Psoas muscle (tissue), 8 donors: ENCODE measurements around the gene RDH8. TPM values are rescaled to one million over a fixed set of nuclear protein-coding genes. Genes with fewer than 3 reads are reported as not detected.

Source experiments
- ATAC-seq, 4 donors: fragments of 200-7000 bp; cut with Tn5 transposase; one replicate each; pipeline ENCODE4 v1.9.1; 2020; ENCODE audit warnings: moderate library complexity in 3 of 4, mild to moderate bottlenecking in 2 of 4
- DNase-seq, 2 donors: peaks; one replicate each; pipeline ENCODE4 v3.0.0-alpha.2; 2020
- H3K27ac ChIP-seq: fragments of 200-600 bp; one replicate; pipeline ENCODE4 v1.8.0; 2022
- H3K27me3 ChIP-seq, 3 donors: fragments of 200-600 bp in 1 of 3; one replicate each; pipeline versions ENCODE4 v1.6.1 to v1.8.0; 2013 to 2022; ENCODE audit warnings: low read length in 2 of 3, mild to moderate bottlenecking in 2 of 3, moderate library complexity in 1 of 3; ENCODE audit not compliant: insufficient read depth in 3 of 3
- H3K36me3 ChIP-seq, 2 donors: fragments of 200-600 bp in 1 of 2; one replicate each; pipeline versions ENCODE4 v1.6.1 to v1.8.0; 2013 to 2022; ENCODE audit warnings: low read depth in 1 of 2, mild to moderate bottlenecking in 1 of 2, moderate library complexity in 1 of 2; ENCODE audit not compliant: insufficient read depth in 1 of 2
- H3K4me1 ChIP-seq: fragments of 200-600 bp; one replicate; pipeline ENCODE4 v1.8.0; 2022
- H3K4me3 ChIP-seq: fragments of 200-600 bp; one replicate; pipeline ENCODE4 v1.8.0; 2022; ENCODE audit warnings: mild to moderate bottlenecking
- H3K9me3 ChIP-seq: fragments of 200-600 bp; one replicate; pipeline ENCODE4 v1.8.0; 2022
- CTCF ChIP-seq: fragments of 200-600 bp; IDR thresholded peaks from one replicate; pipeline ENCODE4 v1.8.0; 2022; ENCODE audit warnings: antibody characterized with exemption
- WGBS, 3 donors: extraction: QIAGEN DNeasy Blood & Tissue Kit; methylation state at CpG; one replicate each; pipeline versions ENCODE4 v1.1.6 to v1.1.7; 2013; 5-methylcytosine and 5-hydroxymethylcytosine counted together
- intact Hi-C, 2 donors: fragments of 100-400 bp; cut with DNase I; formaldehyde crosslinking; loops; one replicate each; pipeline versions ENCODE4 v1.11.0 to v1.14.2; 2022
- polyA plus RNA-seq, 3 donors: library from polyadenylated mRNA; stranded (reverse); fragments of 200-250 nt; gene quantifications; one replicate each; pipeline ENCODE4 v1.2.3, GENCODE V29; 2013
- total RNA-seq, 4 donors: library from RNA; stranded (reverse); fragmentation: NEBNext Ultra II Directional in 2 of 4; extraction: Animal tissue kit (Norgen Biotek cat#: 25700) in 2 of 4; gene quantifications; one replicate each; pipeline versions ENCODE4 v1.2.1 to v1.2.4, GENCODE V29; 2021 to 2023
- donor health status: healthy with polysubstance abuse.
- donor health status: DM: no; HTN: no; CAD: no; lungs with moderate emphysema.
- donor health status: Bipolar disorder and iron deficiency.
- donor health status: healthy.
- donor health status: DM: yes; HTN: yes; CAD: no.
- donor health status: DM: no; HTN: no; CAD: no.
- donor health status: DM: no; HTN: no; CAD: no.
- donor health status: DM: yes; HTN: yes; CAD: no.

Gene RDH8
- total and polyA plus RNA-seq, 7 donors = not detected

GRCh38 chr19:10000171-10000826, 13.0 kb upstream of the RDH8 start:
- intact Hi-C loops = no loop called here
- Histone ChIP-seq H3K4me3 (no peak overlapping the region), H3K9me3 (no peaks in the 10 kb centered on the region), H3K36me3 (peaks cover 0 to 3% of the 10 kb centered on the region in 2 donors), H3K27me3 (no peaks in the 10 kb centered on the region), H3K27ac (no peak overlapping the region), H3K4me1 (no peaks in the 10 kb centered on the region)
- DNase-seq (peak; percentile 63 to 73), ATAC-seq (no peak)
- TF ChIP-seq CTCF = peak; percentile 41
- 18 to 21% (median 21%) methylated on average over 16 of the region's 16 CpGs for WGBS, 3 donors

GRCh38 chr19:10001899-10002298, 11.4 kb upstream of the RDH8 start:
- DNase-seq (peak; percentile 67 to 83), ATAC-seq (peak in 3 of 4 donors; percentile 50 to 56 (median 52))
- intact Hi-C loops = no loop called here
- Histone ChIP-seq H3K27ac (no peak overlapping the region), H3K9me3 (no peaks in the 10 kb centered on the region), H3K27me3 (peaks cover 0 to 8% (median 0%) of the 10 kb centered on the region in 3 donors), H3K4me1 (no peaks in the 10 kb centered on the region), H3K4me3 (no peak overlapping the region), H3K36me3 (peaks cover 0 to 3% of the 10 kb centered on the region in 2 donors)
- WGBS, 3 donors = 32 to 40% (median 40%) methylated on average over 6 of the region's 6 CpGs
- TF ChIP-seq CTCF = peak; percentile 19

- H3K4me3 ChIP-seq = no peak overlapping the region
- H3K27me3 ChIP-seq = peaks cover 0 to 11% (median 4%) of the 10 kb centered on the region in 3 donors
- DNase-seq (no peak), ATAC-seq (no peak)
- H3K27ac ChIP-seq = no peak overlapping the region
- H3K4me1 ChIP-seq = no peaks in the 10 kb centered on the region
- no peaks in the 10 kb centered on the region for H3K9me3 ChIP-seq
- WGBS, 3 donors = 60 to 77% (median 72%) methylated on average over 6 of the region's 6 CpGs
- no peak for TF ChIP-seq CTCF
- H3K36me3 ChIP-seq = no peaks in the 10 kb centered on the region
- intact Hi-C loops = no loop called here
These were observed 10.0 kb upstream of the RDH8 start for GRCh38 chr19:10003271-10003670.

GRCh38 chr19:10004617-10005016, 8.7 kb upstream of the RDH8 start:
- Histone ChIP-seq H3K36me3 (no peaks in the 10 kb centered on the region), H3K27ac (no peak overlapping the region), H3K27me3 (peaks cover 0 to 17% (median 10%) of the 10 kb centered on the region in 3 donors), H3K4me1 (no peaks in the 10 kb centered on the region), H3K9me3 (no peaks in the 10 kb centered on the region), H3K4me3 (no peak overlapping the region)
- DNase-seq (no peak), ATAC-seq (no peak)
- WGBS, 3 donors = 66 to 84% (median 79%) methylated on average over 9 of the region's 9 CpGs
- TF ChIP-seq CTCF = no peak
- intact Hi-C loops = no loop called here
